Measurements from ENCODE around the gene PAPOLA.

- TF ChIP-seq CTCF (conservative IDR thresholded peaks at IDR 0.05; ENCODE audit: low read depth in 2 of 2) (no peak), ETS1 (IDR thresholded peaks at IDR 0.05) (no peak), POLR2AphosphoS5 (IDR thresholded peaks at IDR 0.05; ENCODE audit: low read depth) (no peak), CREB1 (CRISPR knock-in tag; IDR thresholded peaks at IDR 0.05; ENCODE audit: low read depth) (no peak), EZH2 (IDR thresholded peaks at IDR 0.05; ENCODE audit: low read depth, unreplicated experiment) (no peak), NANOG (IDR thresholded peaks at IDR 0.05; ENCODE audit: borderline replicate concordance) (no peak), EZH2phosphoT487 (IDR thresholded peaks at IDR 0.05; ENCODE audit: unreplicated experiment) (no peak), JUNB (IDR thresholded peaks at IDR 0.05; ENCODE audit: unreplicated experiment) (no peak), ZNF331 (CRISPR knock-in tag; IDR thresholded peaks at IDR 0.05; ENCODE audit: low read depth) (no peak), REST (IDR thresholded peaks at IDR 0.05; ENCODE audit: unreplicated experiment) (no peak), STAT1 (IDR thresholded peaks at IDR 0.05; ENCODE audit: unreplicated experiment) (no peak), ZNF462 (CRISPR knock-in tag; IDR thresholded peaks at IDR 0.05) (no peak), ZNF114 (CRISPR knock-in tag; IDR thresholded peaks at IDR 0.05) (no peak)
Measured at GRCh38 chr14:96507723-96508122, 5.5 kb downstream of the PAPOLA start.

Data from GM23338 (cell line).